Umbilical cord (tissue), 1 donor: ENCODE measurements around the gene RBBP6. TPM values are rescaled to one million over a fixed set of nuclear protein-coding genes. Genes with fewer than 3 reads are reported as not detected.

Experiments
- total RNA-seq: library from RNA; depleted of rRNA; stranded (reverse); fragments of >200 nt; gene quantifications from one replicate; pipeline ENCODE4 v1.2.3, GENCODE V29; 2014; ENCODE audit warnings: low replicate concordance; ENCODE audit not compliant: insufficient read depth

The RBBP6 gene
- total RNA-seq, 1 donor from 2014 or later = 50.3 TPM

Other genes starting within 250 kb of the RBBP6 start
- gene TNRC6A, start 190.1 kb downstream of the RBBP6 start, total RNA-seq = 38.8 TPM